ENCODE results near the gene ANKS1B. TPM values are rescaled to one million over a fixed set of nuclear protein-coding genes. Genes with fewer than 3 reads are reported as not detected.

ANKS1B gene
- total RNA-seq, 1 donor from 2014 or later: 5.6 TPM

DNA sequence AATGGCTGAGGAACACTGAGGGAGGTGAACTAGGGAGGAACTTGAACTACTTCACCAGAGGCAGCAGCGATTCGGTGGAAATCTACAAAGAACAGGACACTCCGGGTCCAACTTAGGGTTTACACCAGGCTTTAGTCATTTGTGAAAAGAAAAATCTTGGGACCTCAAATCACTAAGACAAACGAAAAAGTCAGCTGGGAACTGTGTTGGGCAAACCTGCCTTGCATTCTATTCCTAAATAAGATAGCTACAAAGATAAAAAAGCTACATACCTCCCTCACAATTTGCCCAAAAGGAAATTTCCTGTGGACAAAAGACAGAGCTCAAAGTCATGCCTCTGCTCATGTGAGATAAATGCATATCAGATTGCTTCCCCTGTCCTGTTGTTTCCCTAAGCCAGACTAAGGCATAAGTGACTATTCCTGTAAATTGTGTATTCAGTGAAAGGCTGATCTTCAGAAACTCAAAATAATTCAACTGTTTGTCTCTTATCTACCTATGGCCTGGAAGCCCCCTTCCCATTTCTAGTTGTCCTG is 1233.1 kb downstream of the ANKS1B start:
- TF ChIP-seq, protein P1, sequence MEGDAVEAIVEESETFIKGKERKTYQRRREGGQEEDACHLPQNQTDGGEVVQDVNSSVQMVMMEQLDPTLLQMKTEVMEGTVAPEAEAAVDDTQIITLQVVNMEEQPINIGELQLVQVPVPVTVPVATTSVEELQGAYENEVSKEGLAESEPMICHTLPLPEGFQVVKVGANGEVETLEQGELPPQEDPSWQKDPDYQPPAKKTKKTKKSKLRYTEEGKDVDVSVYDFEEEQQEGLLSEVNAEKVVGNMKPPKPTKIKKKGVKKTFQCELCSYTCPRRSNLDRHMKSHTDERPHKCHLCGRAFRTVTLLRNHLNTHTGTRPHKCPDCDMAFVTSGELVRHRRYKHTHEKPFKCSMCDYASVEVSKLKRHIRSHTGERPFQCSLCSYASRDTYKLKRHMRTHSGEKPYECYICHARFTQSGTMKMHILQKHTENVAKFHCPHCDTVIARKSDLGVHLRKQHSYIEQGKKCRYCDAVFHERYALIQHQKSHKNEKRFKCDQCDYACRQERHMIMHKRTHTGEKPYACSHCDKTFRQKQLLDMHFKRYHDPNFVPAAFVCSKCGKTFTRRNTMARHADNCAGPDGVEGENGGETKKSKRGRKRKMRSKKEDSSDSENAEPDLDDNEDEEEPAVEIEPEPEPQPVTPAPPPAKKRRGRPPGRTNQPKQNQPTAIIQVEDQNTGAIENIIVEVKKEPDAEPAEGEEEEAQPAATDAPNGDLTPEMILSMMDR (conservative IDR thresholded peaks at IDR 0.05): no peak
- Mint-ChIP-seq H3K9me3 (peaks cover 2% of the 10 kb centered on the region), H3K4me3 (no peak overlapping the region), H3K27ac (ENCODE audit: unreplicated experiment) (no peak overlapping the region), H3K36me3 (ENCODE audit: low read depth) (peaks cover 6% of the 10 kb centered on the region), H3K4me1 (peaks cover 3% of the 10 kb centered on the region), H3K27me3 (ENCODE audit: low read depth) (peaks cover 7% of the 10 kb centered on the region)
- DNase-seq (ENCODE audit: low read depth, low spot score): no peak

DNA sequence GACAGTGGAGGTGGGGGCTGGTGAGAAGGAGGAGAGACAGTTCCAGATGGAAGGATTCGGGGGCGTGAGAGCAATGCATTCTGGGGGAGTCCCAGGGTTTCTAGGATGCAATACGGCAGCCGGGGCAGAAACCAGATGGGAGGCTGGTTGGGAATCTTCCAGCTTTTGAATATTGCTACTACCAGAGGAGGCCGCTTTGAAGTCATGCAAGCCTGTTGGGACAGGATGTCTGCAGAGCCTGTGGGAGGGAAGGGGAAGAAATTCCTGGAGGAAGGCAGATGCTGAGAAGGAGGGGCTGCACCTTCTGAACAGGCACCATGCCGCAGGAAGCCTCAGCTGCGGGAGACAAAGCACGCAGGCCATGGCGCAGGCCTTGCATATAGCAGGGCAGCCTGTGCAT is 1234.2 kb downstream of the ANKS1B start:
- H3K27me3 Mint-ChIP-seq (ENCODE audit: low read depth): peaks cover 16% of the 10 kb centered on the region
- TF ChIP-seq, protein P1 (conservative IDR thresholded peaks at IDR 0.05): no peak
- H3K4me3 Mint-ChIP-seq: no peak overlapping the region
- DNase-seq (ENCODE audit: low read depth, low spot score): no peak
- peak overlapping the region; percentile 86 for H3K27ac Mint-ChIP-seq (ENCODE audit: unreplicated experiment)
- peaks cover 3% of the 10 kb centered on the region for H3K4me1 Mint-ChIP-seq
- H3K36me3 Mint-ChIP-seq (ENCODE audit: low read depth): peaks cover 3% of the 10 kb centered on the region
- H3K9me3 Mint-ChIP-seq: no peaks in the 10 kb centered on the region

DNA sequence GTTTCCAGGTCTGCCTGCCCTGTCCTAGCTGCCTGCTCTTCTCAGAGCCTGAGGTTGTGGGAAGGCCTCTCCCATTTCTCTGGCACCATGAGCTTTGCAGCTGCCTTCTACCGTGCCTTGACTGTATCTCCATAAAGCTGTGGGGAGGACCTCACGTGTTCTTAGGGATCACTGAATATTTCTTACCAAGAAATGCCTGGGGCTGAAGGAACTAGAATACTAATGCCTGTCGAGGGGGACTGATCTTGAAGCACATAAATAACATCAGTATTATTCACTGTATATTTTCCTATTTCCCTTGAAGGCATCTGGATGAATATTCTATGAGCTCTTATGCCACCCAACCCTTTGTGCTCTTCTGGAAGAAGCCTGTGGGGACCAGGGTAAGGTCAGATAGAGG is 1236.3 kb downstream of the ANKS1B start:
- no peak for DNase-seq (ENCODE audit: low read depth, low spot score)
- no peak overlapping the region for H3K27ac Mint-ChIP-seq (ENCODE audit: unreplicated experiment)
- H3K4me1 Mint-ChIP-seq: peaks cover 5% of the 10 kb centered on the region
- TF ChIP-seq, protein P1 (conservative IDR thresholded peaks at IDR 0.05): no peak
- peaks cover 20% of the 10 kb centered on the region for H3K27me3 Mint-ChIP-seq (ENCODE audit: low read depth)
- no peaks in the 10 kb centered on the region for H3K9me3 Mint-ChIP-seq
- no peak overlapping the region for H3K4me3 Mint-ChIP-seq
- H3K36me3 Mint-ChIP-seq (ENCODE audit: low read depth): peaks cover 3% of the 10 kb centered on the region

DNA sequence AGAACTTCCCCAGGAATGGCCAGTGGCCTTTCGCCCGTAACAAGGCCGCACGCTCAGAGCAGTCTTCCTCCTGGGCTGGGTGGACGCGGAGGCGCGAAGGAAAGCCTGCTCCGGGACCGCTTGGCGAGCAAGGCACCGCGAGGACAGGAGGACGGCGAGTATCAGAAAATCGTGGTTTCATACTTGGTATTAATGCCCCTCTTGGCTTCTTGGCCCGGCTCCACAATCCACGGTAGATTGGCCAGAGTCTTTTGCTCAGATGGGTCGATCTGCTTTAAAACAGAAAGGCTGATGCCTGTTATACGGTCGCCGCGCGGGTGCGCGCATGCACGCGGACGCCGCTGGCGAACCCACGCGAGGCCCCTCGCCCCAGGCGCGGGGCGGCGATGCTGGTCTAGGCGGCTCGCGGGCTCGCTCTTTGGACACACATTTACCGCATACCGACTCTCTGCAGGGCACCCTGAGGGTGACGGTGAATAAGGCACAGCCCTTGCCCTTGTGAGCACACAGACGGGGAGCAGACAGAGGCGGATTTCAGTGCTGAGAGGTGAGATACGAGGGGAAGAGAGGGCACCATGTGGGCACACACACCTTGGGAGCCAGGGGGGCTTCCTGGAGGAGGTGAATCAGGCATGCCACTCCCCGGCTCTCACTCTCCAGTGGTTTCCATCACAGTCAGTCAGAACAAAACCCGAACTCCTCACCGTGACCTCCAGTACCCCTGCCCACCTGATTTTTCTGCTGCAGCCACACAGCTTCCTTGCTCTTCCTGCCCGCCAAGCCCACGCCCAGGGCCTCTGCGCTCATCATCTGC is 1239.0 kb downstream of the ANKS1B start:
- Mint-ChIP-seq H3K4me1 (peaks cover 18% of the 10 kb centered on the region), H3K27ac (ENCODE audit: unreplicated experiment) (peak overlapping the region; percentile 16), H3K9me3 (no peaks in the 10 kb centered on the region), H3K27me3 (ENCODE audit: low read depth) (peaks cover 24% of the 10 kb centered on the region), H3K4me3 (peak overlapping the region; percentile 16), H3K36me3 (ENCODE audit: low read depth) (peaks cover 3% of the 10 kb centered on the region)
- TF ChIP-seq, protein P1 (conservative IDR thresholded peaks at IDR 0.05): no peak
- DNase-seq (ENCODE audit: low read depth, low spot score): no peak

DNA sequence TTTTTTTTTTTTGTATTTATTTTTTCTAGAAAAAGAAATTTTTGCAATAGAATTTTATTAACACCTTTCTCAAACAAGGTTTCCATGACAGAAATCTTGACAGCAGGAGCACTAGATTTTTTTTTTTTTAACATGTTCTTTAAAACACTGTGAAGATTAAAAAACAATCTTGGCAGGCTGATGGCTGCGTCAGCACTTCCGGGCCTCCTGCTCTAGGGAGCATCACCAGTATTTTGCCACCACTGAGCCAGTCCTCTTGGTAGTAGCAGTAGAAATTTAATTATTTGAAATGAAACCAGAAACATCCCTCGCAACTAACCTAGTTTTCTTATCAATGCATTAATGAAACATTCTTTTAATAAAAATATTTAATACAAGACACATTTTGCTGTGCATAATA is 1240.1 kb downstream of the ANKS1B start:
- no peak overlapping the region for H3K27ac Mint-ChIP-seq (ENCODE audit: unreplicated experiment)
- no peak for DNase-seq (ENCODE audit: low read depth, low spot score)
- H3K4me1 Mint-ChIP-seq: peaks cover 18% of the 10 kb centered on the region
- no peaks in the 10 kb centered on the region for H3K36me3 Mint-ChIP-seq (ENCODE audit: low read depth)
- peaks cover 24% of the 10 kb centered on the region for H3K27me3 Mint-ChIP-seq (ENCODE audit: low read depth)
- no peaks in the 10 kb centered on the region for H3K9me3 Mint-ChIP-seq
- H3K4me3 Mint-ChIP-seq: no peak overlapping the region
- TF ChIP-seq, protein P1 (conservative IDR thresholded peaks at IDR 0.05): no peak
